HepG2 (cell line): Measurements from ENCODE around the gene PNKD. TPM values are rescaled to one million over a fixed set of nuclear protein-coding genes. Genes with fewer than 3 reads are reported as not detected.
A peak's percentile ranks its signal among the peaks of the same experiment; 100 is the strongest.

Experiments
- HDAC6 ChIP-seq: fragments of 200-600 bp; sonication (generic); IDR thresholded peaks from 2 replicates; pipeline ENCODE4 v1.7.0; 2017; ENCODE audit warnings: mild to moderate bottlenecking, antibody characterized with exemption, low read length, low read depth
- MTF2 ChIP-seq: sonication (generic); formaldehyde crosslinking; IDR thresholded peaks from 2 replicates; pipeline ENCODE4 v1.5.0; 2020; ENCODE audit warnings: missing genetic modification reagents, borderline replicate concordance
- PCBP2 ChIP-seq: fragments of 200-400 bp; formaldehyde crosslinking; optimal IDR thresholded peaks from 2 replicates; pipeline ENCODE3; 2018; ENCODE audit warnings: low read length, low read depth; ENCODE audit not compliant: poor library complexity, severe bottlenecking
- PLRG1 ChIP-seq: fragments of 450-650 bp; conservative IDR thresholded peaks from 2 replicates; pipeline ENCODE4 v1.6.1; 2016
- SIN3B ChIP-seq: fragments of 150-350 bp; IDR thresholded peaks from 2 replicates; pipeline ENCODE4 v1.6.1; 2014; ENCODE audit warnings: low read length
- SRSF9 ChIP-seq: fragments of 200-400 bp; formaldehyde crosslinking; IDR thresholded peaks from 2 replicates; pipeline ENCODE4 v1.6.1; 2018; ENCODE audit warnings: borderline replicate concordance, mild to moderate bottlenecking, low read depth, low read length; ENCODE audit not compliant: insufficient read depth, poor library complexity, severe bottlenecking
- ZEB1 ChIP-seq: IDR thresholded peaks from 2 replicates; pipeline ENCODE4 v1.6.1; 2012; ENCODE audit warnings: mild to moderate bottlenecking, low read depth, inconsistent platforms; ENCODE audit not compliant: insufficient replicate concordance
- ZFP37 ChIP-seq: sonication (generic); formaldehyde crosslinking; IDR thresholded peaks from 2 replicates; pipeline ENCODE4 v1.4.0; 2020; ENCODE audit warnings: missing genetic modification reagents, borderline replicate concordance
- ZNF232 ChIP-seq: sonication (generic); formaldehyde crosslinking; IDR thresholded peaks from 2 replicates; pipeline ENCODE4 v1.4.0; 2020; ENCODE audit warnings: missing genetic modification reagents, borderline replicate concordance
- ZNF605 ChIP-seq: sonication (generic); formaldehyde crosslinking; IDR thresholded peaks from 2 replicates; pipeline ENCODE4 v1.8.0; 2022; ENCODE audit warnings: mild to moderate bottlenecking, missing genetic modification reagents
- polyA plus RNA-seq, 8 experiments: library from polyadenylated mRNA; depleted of rRNA in 3 of 8; stranded (reverse) in 7 of 8; unstranded in 1 of 8; fragments of >200 nt; fragmentation: Illumina TruSeq in 4 of 8; extraction: Trizol in 4 of 8; gene quantifications; 2 replicates each; pipeline versions ENCODE4 v1.2.1 to v1.2.3, GENCODE V29; 2011 to 2016; ENCODE audit warnings: low read depth in 4 of 8, missing spikeins in 1 of 8, mixed read lengths in 1 of 8; ENCODE audit not compliant: insufficient read depth in 1 of 8
- total RNA-seq, 5 experiments: library from RNA; depleted of rRNA; stranded (reverse); fragments of >200 nt; fragmentation: Illumina TruSeq; extraction: Trizol; gene quantifications; 2 replicates each; pipeline ENCODE4 v1.2.3, GENCODE V29; 2016; ENCODE audit warnings: low read depth in 1 of 5
- TF ChIP-seq, protein P1 (sequence below): IDR thresholded peaks from 2 replicates; pipeline ENCODE4 v1.6.1; 2016
- TF ChIP-seq, protein P2 (sequence below): sonication (generic); formaldehyde crosslinking; IDR thresholded peaks from 2 replicates; pipeline ENCODE4 v1.5.0; 2020; ENCODE audit warnings: mild to moderate bottlenecking, missing genetic modification reagents
- TF ChIP-seq, protein P3 (sequence below): sonication (generic); formaldehyde crosslinking; IDR thresholded peaks from 2 replicates; pipeline ENCODE4 v1.8.1; 2023; ENCODE audit warnings: mild to moderate bottlenecking, missing genetic modification reagents, borderline replicate concordance
- TF ChIP-seq, protein P4 (sequence below): IDR thresholded peaks from 2 replicates; pipeline ENCODE4 v1.6.1; 2016; ENCODE audit warnings: missing compliant biosample characterization, missing genetic modification reagents, borderline replicate concordance
- TF ChIP-seq, protein P5 (sequence below): sonication (generic); formaldehyde crosslinking; IDR thresholded peaks from 2 replicates; pipeline ENCODE4 v1.4.0; 2020; ENCODE audit warnings: mild to moderate bottlenecking, missing genetic modification reagents
- TF ChIP-seq, protein P6 (sequence below): sonication (generic); formaldehyde crosslinking; IDR thresholded peaks from 2 replicates; pipeline ENCODE4 v1.5.1; 2020; ENCODE audit warnings: missing genetic modification reagents, mild to moderate bottlenecking, borderline replicate concordance
- TF ChIP-seq, protein P7 (sequence below): sonication (generic); formaldehyde crosslinking; IDR thresholded peaks from 2 replicates; pipeline ENCODE4 v1.8.1; 2023; ENCODE audit warnings: missing genetic modification reagents, inconsistent platforms, borderline replicate concordance

Gene PNKD
- total and polyA plus RNA-seq, 2 of the 13 experiments (the other 11 are each of a cell fraction or from before 2014, with no cell fraction given), result 55.9 to 80.4 TPM

DNA sequence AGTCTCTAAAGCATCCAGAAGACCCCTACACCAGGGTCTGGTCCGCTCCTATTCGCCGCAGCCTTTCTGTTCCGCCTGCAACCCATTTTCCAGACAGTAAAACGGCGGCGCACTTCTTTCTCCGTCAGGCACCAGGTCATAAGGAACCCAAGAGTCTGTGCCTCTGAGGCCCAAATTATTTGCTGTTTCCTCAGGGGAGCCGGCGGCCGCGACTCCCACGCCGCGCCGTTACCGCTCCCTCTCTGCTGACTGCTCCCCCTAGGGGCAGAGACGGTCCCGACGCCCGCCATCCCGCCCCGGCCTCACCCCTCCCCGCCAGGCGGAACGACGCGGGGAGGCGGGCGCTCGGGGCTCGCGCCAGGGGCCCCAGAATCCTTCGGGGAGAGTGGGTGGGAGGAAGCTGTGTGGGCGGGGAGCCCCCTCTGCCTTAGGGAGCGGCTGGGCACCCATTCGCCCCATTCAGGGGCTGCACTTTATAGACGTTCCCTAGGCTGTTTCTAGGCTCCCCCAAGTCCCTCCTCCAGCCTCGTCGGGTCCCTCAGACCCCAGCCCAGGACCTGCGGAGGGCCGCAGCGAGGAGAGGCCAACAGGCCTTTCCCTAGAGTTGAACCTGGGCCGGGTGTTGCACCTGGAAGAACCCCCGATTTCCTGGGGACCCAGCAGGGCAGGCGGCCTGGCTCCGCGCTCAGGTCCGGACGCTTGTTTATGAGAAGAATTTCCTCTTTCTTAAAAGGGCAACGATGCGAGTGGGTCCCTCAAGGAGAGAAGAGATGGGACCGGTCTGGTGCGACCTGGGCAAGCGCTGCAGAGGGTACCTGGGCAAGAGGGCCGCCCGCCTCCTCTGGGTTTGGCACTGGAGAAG lies 125.7 kb downstream of the PNKD start (continued):
- TF ChIP-seq PLRG1 (no peak), ZNF232 (peak; percentile 88; the same call in 1 of the 2 replicates), ZEB1 (no peak), PCBP2 (no peak), SRSF9 (no peak), HDAC6 (no peak), ZNF605 (CRISPR knock-in tag) (peak; percentile 93), MTF2 (0 out of 2 replicates have a peak, but pooled peaks have one; percentile 53), ZFP37 (CRISPR knock-in tag) (0 out of 2 replicates have a peak, but pooled peaks have one; percentile 44), SIN3B (no peak; the same call in 1 of the 2 replicates)
- TF ChIP-seq, protein P1, sequence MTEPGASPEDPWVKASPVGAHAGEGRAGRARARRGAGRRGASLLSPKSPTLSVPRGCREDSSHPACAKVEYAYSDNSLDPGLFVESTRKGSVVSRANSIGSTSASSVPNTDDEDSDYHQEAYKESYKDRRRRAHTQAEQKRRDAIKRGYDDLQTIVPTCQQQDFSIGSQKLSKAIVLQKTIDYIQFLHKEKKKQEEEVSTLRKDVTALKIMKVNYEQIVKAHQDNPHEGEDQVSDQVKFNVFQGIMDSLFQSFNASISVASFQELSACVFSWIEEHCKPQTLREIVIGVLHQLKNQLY, result no peak
- TF ChIP-seq, protein P2, sequence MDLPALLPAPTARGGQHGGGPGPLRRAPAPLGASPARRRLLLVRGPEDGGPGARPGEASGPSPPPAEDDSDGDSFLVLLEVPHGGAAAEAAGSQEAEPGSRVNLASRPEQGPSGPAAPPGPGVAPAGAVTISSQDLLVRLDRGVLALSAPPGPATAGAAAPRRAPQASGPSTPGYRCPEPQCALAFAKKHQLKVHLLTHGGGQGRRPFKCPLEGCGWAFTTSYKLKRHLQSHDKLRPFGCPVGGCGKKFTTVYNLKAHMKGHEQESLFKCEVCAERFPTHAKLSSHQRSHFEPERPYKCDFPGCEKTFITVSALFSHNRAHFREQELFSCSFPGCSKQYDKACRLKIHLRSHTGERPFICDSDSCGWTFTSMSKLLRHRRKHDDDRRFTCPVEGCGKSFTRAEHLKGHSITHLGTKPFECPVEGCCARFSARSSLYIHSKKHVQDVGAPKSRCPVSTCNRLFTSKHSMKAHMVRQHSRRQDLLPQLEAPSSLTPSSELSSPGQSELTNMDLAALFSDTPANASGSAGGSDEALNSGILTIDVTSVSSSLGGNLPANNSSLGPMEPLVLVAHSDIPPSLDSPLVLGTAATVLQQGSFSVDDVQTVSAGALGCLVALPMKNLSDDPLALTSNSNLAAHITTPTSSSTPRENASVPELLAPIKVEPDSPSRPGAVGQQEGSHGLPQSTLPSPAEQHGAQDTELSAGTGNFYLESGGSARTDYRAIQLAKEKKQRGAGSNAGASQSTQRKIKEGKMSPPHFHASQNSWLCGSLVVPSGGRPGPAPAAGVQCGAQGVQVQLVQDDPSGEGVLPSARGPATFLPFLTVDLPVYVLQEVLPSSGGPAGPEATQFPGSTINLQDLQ, result peak; percentile 70
- TF ChIP-seq, protein P3, sequence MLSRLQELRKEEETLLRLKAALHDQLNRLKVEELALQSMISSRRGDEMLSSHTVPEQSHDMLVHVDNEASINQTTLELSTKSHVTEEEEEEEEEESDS (CRISPR knock-in tag), result peak; percentile 24; the same call in 1 of the 2 replicates
- TF ChIP-seq, protein P4, sequence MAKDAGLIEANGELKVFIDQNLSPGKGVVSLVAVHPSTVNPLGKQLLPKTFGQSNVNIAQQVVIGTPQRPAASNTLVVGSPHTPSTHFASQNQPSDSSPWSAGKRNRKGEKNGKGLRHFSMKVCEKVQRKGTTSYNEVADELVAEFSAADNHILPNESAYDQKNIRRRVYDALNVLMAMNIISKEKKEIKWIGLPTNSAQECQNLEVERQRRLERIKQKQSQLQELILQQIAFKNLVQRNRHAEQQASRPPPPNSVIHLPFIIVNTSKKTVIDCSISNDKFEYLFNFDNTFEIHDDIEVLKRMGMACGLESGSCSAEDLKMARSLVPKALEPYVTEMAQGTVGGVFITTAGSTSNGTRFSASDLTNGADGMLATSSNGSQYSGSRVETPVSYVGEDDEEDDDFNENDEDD (CRISPR knock-in tag), result peak; percentile 86; the same call in 1 of the 2 replicates
- TF ChIP-seq, protein P5, sequence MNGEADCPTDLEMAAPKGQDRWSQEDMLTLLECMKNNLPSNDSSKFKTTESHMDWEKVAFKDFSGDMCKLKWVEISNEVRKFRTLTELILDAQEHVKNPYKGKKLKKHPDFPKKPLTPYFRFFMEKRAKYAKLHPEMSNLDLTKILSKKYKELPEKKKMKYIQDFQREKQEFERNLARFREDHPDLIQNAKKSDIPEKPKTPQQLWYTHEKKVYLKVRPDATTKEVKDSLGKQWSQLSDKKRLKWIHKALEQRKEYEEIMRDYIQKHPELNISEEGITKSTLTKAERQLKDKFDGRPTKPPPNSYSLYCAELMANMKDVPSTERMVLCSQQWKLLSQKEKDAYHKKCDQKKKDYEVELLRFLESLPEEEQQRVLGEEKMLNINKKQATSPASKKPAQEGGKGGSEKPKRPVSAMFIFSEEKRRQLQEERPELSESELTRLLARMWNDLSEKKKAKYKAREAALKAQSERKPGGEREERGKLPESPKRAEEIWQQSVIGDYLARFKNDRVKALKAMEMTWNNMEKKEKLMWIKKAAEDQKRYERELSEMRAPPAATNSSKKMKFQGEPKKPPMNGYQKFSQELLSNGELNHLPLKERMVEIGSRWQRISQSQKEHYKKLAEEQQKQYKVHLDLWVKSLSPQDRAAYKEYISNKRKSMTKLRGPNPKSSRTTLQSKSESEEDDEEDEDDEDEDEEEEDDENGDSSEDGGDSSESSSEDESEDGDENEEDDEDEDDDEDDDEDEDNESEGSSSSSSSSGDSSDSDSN (CRISPR knock-in tag), result 0 out of 2 replicates have a peak, but pooled peaks have one; percentile 84
- TF ChIP-seq, protein P6, sequence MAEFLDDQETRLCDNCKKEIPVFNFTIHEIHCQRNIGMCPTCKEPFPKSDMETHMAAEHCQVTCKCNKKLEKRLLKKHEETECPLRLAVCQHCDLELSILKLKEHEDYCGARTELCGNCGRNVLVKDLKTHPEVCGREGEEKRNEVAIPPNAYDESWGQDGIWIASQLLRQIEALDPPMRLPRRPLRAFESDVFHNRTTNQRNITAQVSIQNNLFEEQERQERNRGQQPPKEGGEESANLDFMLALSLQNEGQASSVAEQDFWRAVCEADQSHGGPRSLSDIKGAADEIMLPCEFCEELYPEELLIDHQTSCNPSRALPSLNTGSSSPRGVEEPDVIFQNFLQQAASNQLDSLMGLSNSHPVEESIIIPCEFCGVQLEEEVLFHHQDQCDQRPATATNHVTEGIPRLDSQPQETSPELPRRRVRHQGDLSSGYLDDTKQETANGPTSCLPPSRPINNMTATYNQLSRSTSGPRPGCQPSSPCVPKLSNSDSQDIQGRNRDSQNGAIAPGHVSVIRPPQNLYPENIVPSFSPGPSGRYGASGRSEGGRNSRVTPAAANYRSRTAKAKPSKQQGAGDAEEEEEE, result peak; percentile 99; the same call in 1 of the 2 replicates
- TF ChIP-seq, protein P7, sequence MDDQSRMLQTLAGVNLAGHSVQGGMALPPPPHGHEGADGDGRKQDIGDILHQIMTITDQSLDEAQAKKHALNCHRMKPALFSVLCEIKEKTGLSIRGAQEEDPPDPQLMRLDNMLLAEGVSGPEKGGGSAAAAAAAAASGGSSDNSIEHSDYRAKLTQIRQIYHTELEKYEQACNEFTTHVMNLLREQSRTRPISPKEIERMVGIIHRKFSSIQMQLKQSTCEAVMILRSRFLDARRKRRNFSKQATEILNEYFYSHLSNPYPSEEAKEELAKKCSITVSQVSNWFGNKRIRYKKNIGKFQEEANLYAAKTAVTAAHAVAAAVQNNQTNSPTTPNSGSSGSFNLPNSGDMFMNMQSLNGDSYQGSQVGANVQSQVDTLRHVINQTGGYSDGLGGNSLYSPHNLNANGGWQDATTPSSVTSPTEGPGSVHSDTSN, result no peak
